ENCODE data around the gene IFNA5. TPM values are rescaled to one million over a fixed set of nuclear protein-coding genes. Genes with fewer than 3 reads are reported as not detected.

IFNA5 gene
- total RNA-seq, 2 experiments from 2014 or later = not detected

DNA sequence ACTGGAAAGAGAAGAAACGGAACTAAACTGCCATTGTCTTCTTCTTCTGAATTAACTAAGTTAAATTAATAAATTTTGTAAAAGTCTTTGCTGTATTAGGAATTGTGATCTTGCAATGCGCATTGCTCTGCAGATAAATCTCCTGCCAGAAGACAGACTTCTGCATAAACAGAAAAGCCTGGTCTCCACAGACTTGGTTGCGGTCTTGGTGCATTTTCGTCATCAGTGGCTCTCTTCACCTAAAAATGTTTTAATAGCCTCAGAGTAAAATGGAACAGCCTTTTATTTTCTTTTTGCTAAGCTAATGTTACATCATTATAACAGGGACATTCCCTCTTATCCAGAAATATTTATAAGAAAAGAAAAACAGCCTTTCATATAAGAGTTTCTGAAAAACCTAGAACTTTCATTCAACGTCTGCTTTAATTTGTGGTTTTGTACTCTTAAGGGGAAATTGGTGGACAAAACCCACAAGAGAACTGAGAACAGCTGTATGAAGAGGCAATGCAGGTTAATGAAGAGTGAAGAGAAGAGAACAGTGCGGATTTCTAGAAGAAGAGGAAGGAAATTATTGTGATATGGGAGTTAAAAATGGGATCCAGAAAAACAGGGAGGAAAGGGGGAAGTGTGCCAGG lies 10.1 kb downstream of the IFNA5 start:
- no peak for DNase-seq
- H3K4me1 ChIP-seq (ENCODE audit: insufficient read depth, low read length) = no peaks in the 10 kb centered on the region
- Mint-ChIP-seq H3K4me1 (ENCODE audit: low read depth) (no peaks in the 10 kb centered on the region), H3K27ac (no peak overlapping the region), H3K4me3 (no peak overlapping the region), H3K9me3 (peaks cover 1% of the 10 kb centered on the region), H3K36me3 (ENCODE audit: low read depth) (no peaks in the 10 kb centered on the region), H3K27me3 (peaks cover 30% of the 10 kb centered on the region)
- intact Hi-C loops (cut with DNase I, micrococcal nuclease) = no loop called here
- H3K27me3 ChIP-seq (ENCODE audit: control insufficient read depth in 1 of 2, insufficient read depth in 2 of 2, low read length in 2 of 2) = peaks cover 3 to 5% of the 10 kb centered on the region in 2 experiments
- H3K27ac ChIP-seq (ENCODE audit: low read depth in 1 of 2, low read length in 2 of 2) = no peak overlapping the region
- no peaks in the 10 kb centered on the region for H3K9me3 ChIP-seq (ENCODE audit: control insufficient read depth in 1 of 2, insufficient read depth in 1 of 2, low read length in 2 of 2)
- ATAC-seq (ENCODE audit: poor library complexity) = no peak
- no peaks in the 10 kb centered on the region for H3K36me3 ChIP-seq (ENCODE audit: insufficient read depth, low read length)
- CTCF ChIA-PET = no interaction called here
- POLR2A ChIA-PET = no interaction called here
- TF ChIP-seq CTCF (IDR thresholded peaks at IDR 0.05) = no peak
- no peak overlapping the region for H3K4me3 ChIP-seq (ENCODE audit: low read length)

GRCh38 chr9:21294364-21294774 lies 10.7 kb downstream of the IFNA5 start:
- Histone ChIP-seq H3K4me1 (ENCODE audit: insufficient read depth, low read length) (no peaks in the 10 kb centered on the region), H3K9me3 (ENCODE audit: control insufficient read depth in 1 of 2, insufficient read depth in 1 of 2, low read length in 2 of 2) (no peaks in the 10 kb centered on the region), H3K27ac (ENCODE audit: low read depth in 1 of 2, low read length in 2 of 2) (no peak overlapping the region), H3K27me3 (ENCODE audit: control insufficient read depth in 1 of 2, insufficient read depth in 2 of 2, low read length in 2 of 2) (peaks cover 3 to 5% of the 10 kb centered on the region in 2 experiments), H3K36me3 (ENCODE audit: insufficient read depth, low read length) (no peaks in the 10 kb centered on the region), H3K4me3 (ENCODE audit: low read length) (no peak overlapping the region)
- peak in 1 of 14 experiments; percentile 35 for DNase-seq
- intact Hi-C loops (cut with DNase I, micrococcal nuclease) = no loop called here
- CTCF ChIA-PET = no interaction called here
- H3K9me3 Mint-ChIP-seq = peaks cover 1% of the 10 kb centered on the region
- no peaks in the 10 kb centered on the region for H3K4me1 Mint-ChIP-seq (ENCODE audit: low read depth)
- ATAC-seq (ENCODE audit: poor library complexity) = no peak
- no peak for TF ChIP-seq CTCF (IDR thresholded peaks at IDR 0.05)
- H3K27ac Mint-ChIP-seq = no peak overlapping the region
- H3K36me3 Mint-ChIP-seq (ENCODE audit: low read depth) = no peaks in the 10 kb centered on the region
- POLR2A ChIA-PET = no interaction called here
- H3K27me3 Mint-ChIP-seq = peaks cover 24% of the 10 kb centered on the region
- no peak overlapping the region for H3K4me3 Mint-ChIP-seq

DNA sequence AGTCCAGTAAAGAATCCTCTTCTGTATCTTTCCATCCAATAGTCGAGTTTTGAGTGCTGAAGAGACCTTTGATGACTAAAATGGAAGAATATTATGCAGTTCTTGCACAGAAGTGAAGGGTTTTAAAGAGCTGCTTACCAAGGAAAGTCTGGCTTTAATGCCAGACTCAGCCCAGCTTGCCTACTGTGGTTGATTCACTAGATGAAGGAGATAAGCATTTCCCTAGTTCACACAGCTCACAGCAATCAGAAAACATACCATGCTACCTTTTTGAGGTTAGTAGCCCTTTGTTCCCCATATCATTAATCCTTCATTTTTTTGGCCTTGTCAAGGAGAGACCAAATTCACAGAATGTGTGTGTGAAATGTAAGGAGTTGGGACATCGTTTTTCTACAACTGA lies 15.3 kb downstream of the IFNA5 start:
- CTCF ChIA-PET = no interaction called here
- no peak for DNase-seq

More for the DNA sequence above, 15.3 kb downstream of the IFNA5 start:
- TF ChIP-seq CTCF (IDR thresholded peaks at IDR 0.05) = no peak
- Mint-ChIP-seq H3K4me3 (no peak overlapping the region), H3K9me3 (no peaks in the 10 kb centered on the region), H3K27ac (no peak overlapping the region), H3K4me1 (ENCODE audit: low read depth) (no peaks in the 10 kb centered on the region), H3K27me3 (peaks cover 42% of the 10 kb centered on the region), H3K36me3 (ENCODE audit: low read depth) (no peaks in the 10 kb centered on the region)
- Histone ChIP-seq H3K4me1 (ENCODE audit: insufficient read depth, low read length) (no peaks in the 10 kb centered on the region), H3K27ac (ENCODE audit: low read depth in 1 of 2, low read length in 2 of 2) (no peak overlapping the region), H3K36me3 (ENCODE audit: insufficient read depth, low read length) (no peaks in the 10 kb centered on the region), H3K9me3 (ENCODE audit: control insufficient read depth in 1 of 2, insufficient read depth in 1 of 2, low read length in 2 of 2) (no peaks in the 10 kb centered on the region), H3K4me3 (ENCODE audit: low read length) (no peak overlapping the region), H3K27me3 (ENCODE audit: control insufficient read depth in 1 of 2, insufficient read depth in 2 of 2, low read length in 2 of 2) (peaks cover 0 to 5% of the 10 kb centered on the region in 2 experiments)
- no peak for ATAC-seq (ENCODE audit: poor library complexity)
- intact Hi-C loops (cut with DNase I, micrococcal nuclease) = no loop called here
- POLR2A ChIA-PET = interaction anchor here (0.5 kb wide), 1 partner anchor 157 kb away, joined by 4 read pairs; no protein-coding TSS in a partner anchor
